ENCODE measurements around the gene TMED8.

TMED8 gene

GRCh38 chr14:77303417-77304156, 73.3 kb downstream of the TMED8 start:
- in situ Hi-C loops (cut with MboI; ENCODE audit: low sequenced_read_pairs) = loop anchor here (25.0 kb wide), 2 partner anchors 166 to 441 kb away; partner anchors contain the start of gene ZDHHC22

- in situ Hi-C loops (cut with MboI; ENCODE audit: low sequenced_read_pairs) = loop anchor here (25.0 kb wide), 2 partner anchors 166 to 441 kb away; partner anchors contain the start of gene ZDHHC22
Measured at GRCh38 chr14:77302926-77303325, 74.0 kb downstream of the TMED8 start.

DNA sequence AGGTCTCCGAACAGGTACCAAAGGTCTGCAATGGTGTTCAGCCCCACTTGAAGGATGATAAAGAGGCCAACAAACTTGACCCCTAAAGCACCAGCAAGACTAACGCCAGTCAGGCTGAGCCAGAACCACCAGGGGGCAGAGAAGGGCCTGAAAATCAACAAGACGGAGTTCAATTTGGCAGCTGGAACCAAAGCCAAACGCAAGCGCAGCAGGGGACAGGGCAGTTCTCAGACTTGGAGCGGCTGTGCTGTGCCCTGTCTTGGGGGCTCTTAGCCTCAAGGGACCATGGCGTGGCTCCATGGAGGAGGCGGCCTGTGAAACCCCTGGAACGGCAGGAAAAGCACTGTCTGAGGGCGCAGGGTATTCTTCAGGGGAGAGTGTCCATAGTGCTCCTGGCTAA, 75.8 kb downstream of the TMED8 start:
- in situ Hi-C loops (cut with MboI; ENCODE audit: low sequenced_read_pairs) = loop anchor here (25.0 kb wide), 2 partner anchors 164 to 439 kb away; partner anchors contain the start of gene ZDHHC22

DNA sequence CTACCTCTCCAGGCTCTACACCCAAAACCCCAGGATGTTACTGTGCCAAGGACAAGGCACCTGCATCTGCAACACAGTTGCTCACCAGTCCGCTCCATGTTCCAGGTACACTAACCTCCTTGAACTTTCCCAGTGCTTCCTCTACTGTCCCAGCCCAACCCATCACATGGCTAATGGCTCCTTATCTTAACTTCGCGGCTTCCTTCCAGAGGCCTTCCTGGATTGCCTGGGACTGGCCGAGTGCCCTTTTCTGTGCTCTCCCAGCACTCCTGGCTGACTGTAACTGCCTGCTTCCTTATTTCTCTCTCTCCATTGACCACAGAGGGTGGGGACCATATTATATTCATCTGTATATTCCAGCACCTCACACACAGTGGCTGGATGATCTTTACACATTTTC, 77.1 kb downstream of the TMED8 start:
- in situ Hi-C loops (cut with MboI; ENCODE audit: low sequenced_read_pairs) = loop anchor here (25.0 kb wide), 2 partner anchors 162 to 437 kb away; partner anchors contain the start of gene ZDHHC22

- in situ Hi-C loops (cut with MboI; ENCODE audit: low sequenced_read_pairs) = no loop called here
Measured at GRCh38 chr14:77296906-77297305, 80.0 kb downstream of the TMED8 start.

DNA sequence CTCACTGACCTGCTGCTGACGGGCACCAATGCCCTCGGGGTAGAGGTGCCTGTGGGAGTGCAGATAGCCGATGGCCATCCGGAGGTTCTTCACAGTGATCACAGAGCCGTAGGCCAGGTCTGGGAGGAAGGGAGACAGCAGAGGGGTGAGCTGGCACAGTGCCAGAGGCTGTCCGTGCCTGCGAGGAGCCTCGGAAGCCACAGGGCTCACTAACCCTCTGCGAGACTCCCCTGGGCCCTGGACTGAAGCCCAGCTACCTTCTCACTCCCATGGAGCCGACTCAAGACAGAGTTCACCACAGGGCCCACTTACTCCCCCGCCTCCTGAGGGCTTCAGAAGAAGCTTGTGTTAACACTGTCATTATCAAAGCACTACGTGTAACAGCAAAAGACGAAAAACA, 80.7 kb downstream of the TMED8 start:
- in situ Hi-C loops (cut with MboI; ENCODE audit: low sequenced_read_pairs) = no loop called here

- in situ Hi-C loops (cut with MboI; ENCODE audit: low sequenced_read_pairs) = no loop called here
Measured at GRCh38 chr14:77290705-77291104, 86.2 kb downstream of the TMED8 start.

DNA sequence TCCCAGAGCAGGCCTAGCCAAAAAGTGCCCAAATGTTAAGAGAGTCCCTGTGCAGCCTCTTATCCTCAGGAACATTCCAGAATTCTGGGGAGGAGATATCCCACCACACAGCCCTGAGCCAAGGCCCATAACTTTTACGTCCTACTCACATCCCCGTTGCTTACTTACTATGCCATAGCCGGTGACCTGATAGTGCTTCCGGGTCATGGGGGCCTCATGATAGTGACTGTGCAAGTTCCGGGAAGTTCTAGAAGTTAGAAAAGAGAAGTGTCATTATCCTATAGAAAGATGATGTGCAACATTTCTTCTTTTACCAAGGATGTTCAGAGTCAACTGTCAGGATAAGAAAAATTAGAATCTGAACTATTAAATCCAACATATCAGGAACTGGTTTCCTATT, 90.3 kb downstream of the TMED8 start:
- in situ Hi-C loops (cut with MboI; ENCODE audit: low sequenced_read_pairs) = no loop called here
